HCT116 (cell line): ENCODE measurements around the gene ZNF138.

Source experiments
- EZH2 ChIP-seq: fragments of 200-600 bp; sonication (generic); IDR thresholded peaks from 2 replicates; pipeline ENCODE4 v1.6.1; 2017; ENCODE audit warnings: antibody characterized with exemption, mixed run types
- POLR2A ChIP-seq: IDR thresholded peaks from 2 replicates; pipeline ENCODE4 v1.7.0; 2011; ENCODE audit warnings: borderline replicate concordance; ENCODE audit not compliant: insufficient read depth, insufficient read length; ENCODE audit errors: extremely low read depth
- TF ChIP-seq, protein P1 (sequence below), 3 experiments: fragments of 200-600 bp in 1 of 3; sonication (generic) in 1 of 3; IDR thresholded peaks in 2 of 3; conservative IDR thresholded peaks in 1 of 3; 2 replicates each; pipeline ENCODE4 v1.5.1; 2012 to 2017; ENCODE audit warnings: low read depth in 2 of 3, low read length in 2 of 3, antibody characterized with exemption in 1 of 3, borderline replicate concordance in 1 of 3, control low read depth in 1 of 3, mild to moderate bottlenecking in 1 of 3, mixed read lengths in 1 of 3, mixed run types in 1 of 3, moderate library complexity in 1 of 3; ENCODE audit not compliant: insufficient read depth in 1 of 3

DNA sequence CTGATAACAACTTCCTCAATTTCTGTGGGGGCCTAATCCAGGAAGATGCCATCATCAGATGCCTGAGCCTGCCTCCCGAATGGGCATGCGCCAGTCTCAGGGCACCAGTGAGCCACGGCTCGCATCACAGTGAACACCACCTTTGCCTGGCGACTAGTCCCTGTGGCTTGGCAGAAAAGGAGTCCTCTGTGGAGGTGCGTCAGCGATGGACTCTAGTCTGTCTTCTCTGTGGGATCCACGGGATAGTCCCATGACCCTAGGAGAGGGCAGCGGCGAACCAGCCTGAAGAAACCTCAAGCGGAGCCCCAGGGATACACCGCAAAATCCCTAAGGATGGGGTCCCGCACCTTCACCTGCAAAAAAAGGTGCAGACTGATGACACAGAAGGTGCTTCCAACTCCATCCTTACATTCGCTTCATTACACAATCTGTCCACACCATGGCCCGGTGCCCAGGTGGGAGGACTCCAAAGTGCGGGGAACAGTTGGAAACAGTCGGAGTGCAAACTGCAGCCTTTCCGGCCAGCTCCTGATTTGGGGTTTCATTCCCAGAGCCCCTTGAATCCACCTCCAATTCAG lies 73.7 kb downstream of the ZNF138 start:
- TF ChIP-seq POLR2A (no peak), EZH2 (no peak)
- TF ChIP-seq, protein P1, sequence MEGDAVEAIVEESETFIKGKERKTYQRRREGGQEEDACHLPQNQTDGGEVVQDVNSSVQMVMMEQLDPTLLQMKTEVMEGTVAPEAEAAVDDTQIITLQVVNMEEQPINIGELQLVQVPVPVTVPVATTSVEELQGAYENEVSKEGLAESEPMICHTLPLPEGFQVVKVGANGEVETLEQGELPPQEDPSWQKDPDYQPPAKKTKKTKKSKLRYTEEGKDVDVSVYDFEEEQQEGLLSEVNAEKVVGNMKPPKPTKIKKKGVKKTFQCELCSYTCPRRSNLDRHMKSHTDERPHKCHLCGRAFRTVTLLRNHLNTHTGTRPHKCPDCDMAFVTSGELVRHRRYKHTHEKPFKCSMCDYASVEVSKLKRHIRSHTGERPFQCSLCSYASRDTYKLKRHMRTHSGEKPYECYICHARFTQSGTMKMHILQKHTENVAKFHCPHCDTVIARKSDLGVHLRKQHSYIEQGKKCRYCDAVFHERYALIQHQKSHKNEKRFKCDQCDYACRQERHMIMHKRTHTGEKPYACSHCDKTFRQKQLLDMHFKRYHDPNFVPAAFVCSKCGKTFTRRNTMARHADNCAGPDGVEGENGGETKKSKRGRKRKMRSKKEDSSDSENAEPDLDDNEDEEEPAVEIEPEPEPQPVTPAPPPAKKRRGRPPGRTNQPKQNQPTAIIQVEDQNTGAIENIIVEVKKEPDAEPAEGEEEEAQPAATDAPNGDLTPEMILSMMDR (IDR thresholded peaks at IDR 0.05 in 2 of 3, conservative IDR thresholded peaks at IDR 0.05 in 1 of 3; ENCODE audit: borderline replicate concordance in 1 of 3, insufficient read depth in 1 of 3, low read depth in 2 of 3, low read length in 2 of 3) = no peak
